GM12878 (cell line): ENCODE results near the gene HMG20B. TPM values are rescaled to one million over a fixed set of nuclear protein-coding genes. Genes with fewer than 3 reads are reported as not detected.

Source experiments
- CBX5 ChIP-seq: sonication (generic); IDR thresholded peaks from 2 replicates; pipeline ENCODE4 v1.6.1; 2016; ENCODE audit warnings: low read depth, moderate library complexity, mild to moderate bottlenecking, inconsistent platforms
- CEBPB ChIP-seq, 2 experiments: fragments of 150-350 bp in 1 of 2; IDR thresholded peaks; 2 replicates each; pipeline ENCODE4 v1.6.1; 2012 to 2014; ENCODE audit warnings: low read depth in 2 of 2, low read length in 2 of 2, borderline replicate concordance in 1 of 2, inconsistent platforms in 1 of 2
- CHD2 ChIP-seq: IDR thresholded peaks from 2 replicates; pipeline ENCODE4 v1.6.1; 2011; ENCODE audit warnings: low read depth, low read length, improper control_type of control experiment, borderline replicate concordance
- CREB1 ChIP-seq: IDR thresholded peaks from 2 replicates; pipeline ENCODE4 v1.6.1; 2012; ENCODE audit warnings: low read depth, mild to moderate bottlenecking, inconsistent platforms
- ESRRA ChIP-seq: IDR thresholded peaks from 2 replicates; pipeline ENCODE4 v1.6.1; 2012; ENCODE audit warnings: mild to moderate bottlenecking, low read length, improper control_type of control experiment
- FOXM1 ChIP-seq: IDR thresholded peaks from 2 replicates; pipeline ENCODE4 v1.6.1; 2012; ENCODE audit warnings: low read depth, mild to moderate bottlenecking, inconsistent platforms, low read length, moderate library complexity
- GATAD2B ChIP-seq: fragments of 450-650 bp; conservative IDR thresholded peaks from 2 replicates; pipeline ENCODE4 v1.6.1; 2017; ENCODE audit warnings: low read depth, mild to moderate bottlenecking, moderate library complexity
- HCFC1 ChIP-seq: fragments of 150-350 bp; IDR thresholded peaks from 2 replicates; pipeline ENCODE4 v1.6.1; 2014; ENCODE audit warnings: low read length
- HDAC2 ChIP-seq: fragments of 200-600 bp; sonication (generic); IDR thresholded peaks from 2 replicates; pipeline ENCODE4 v1.6.1; 2017
- HDGF ChIP-seq: fragments of 450-650 bp; IDR thresholded peaks from 2 replicates; pipeline ENCODE4 v1.6.1; 2016; ENCODE audit warnings: antibody characterized with exemption
- MXI1 ChIP-seq: fragments of 150-350 bp; IDR thresholded peaks from 2 replicates; pipeline ENCODE4 v1.6.1; 2011; ENCODE audit warnings: low read depth, mild to moderate bottlenecking, inconsistent platforms, low read length, improper control_type of control experiment
- NFIC ChIP-seq: IDR thresholded peaks from 2 replicates; pipeline ENCODE4 v1.6.1; 2012; ENCODE audit warnings: low read depth, mild to moderate bottlenecking, inconsistent platforms, low read length, moderate library complexity
- PAX8 ChIP-seq: fragments of 450-650 bp; IDR thresholded peaks from 2 replicates; pipeline ENCODE4 v1.6.1; 2017; ENCODE audit warnings: mild to moderate bottlenecking, moderate library complexity
- PML ChIP-seq: IDR thresholded peaks from 2 replicates; pipeline ENCODE4 v1.6.1; 2012; ENCODE audit warnings: low read length, inconsistent platforms
- RAD21 ChIP-seq: IDR thresholded peaks from 2 replicates; pipeline ENCODE4 v1.6.1; 2011; ENCODE audit warnings: mild to moderate bottlenecking, low read depth, low read length, moderate library complexity; ENCODE audit not compliant: insufficient read depth
- RBBP5 ChIP-seq: fragments of 200-600 bp; sonication (generic); conservative IDR thresholded peaks from 2 replicates; pipeline ENCODE4 v1.6.1; 2016
- SP1 ChIP-seq: IDR thresholded peaks from one replicate; pipeline ENCODE4 v1.6.1; 2011; ENCODE audit warnings: low read depth, low read length
- SUZ12 ChIP-seq: fragments of 200-600 bp; sonication (generic); IDR thresholded peaks from one replicate; pipeline ENCODE4 v1.6.1; 2018; ENCODE audit warnings: antibody characterized with exemption, mild to moderate bottlenecking; ENCODE audit not compliant: unreplicated experiment
- TAF1 ChIP-seq: IDR thresholded peaks from 2 replicates; pipeline ENCODE4 v1.6.1; 2011; ENCODE audit warnings: mild to moderate bottlenecking, low read depth, low read length, borderline replicate concordance
- TBL1XR1 ChIP-seq: IDR thresholded peaks from 2 replicates; pipeline ENCODE4 v1.6.1; 2012; ENCODE audit warnings: low read depth, low read length, improper control_type of control experiment
- YY1 ChIP-seq: IDR thresholded peaks from 2 replicates; pipeline ENCODE4 v1.6.1; 2011; ENCODE audit warnings: low read depth, mild to moderate bottlenecking, low read length
- ZNF217 ChIP-seq: fragments of 450-650 bp; IDR thresholded peaks from 2 replicates; pipeline ENCODE4 v1.6.1; 2017; ENCODE audit warnings: antibody characterized with exemption, mild to moderate bottlenecking
- ZNF274 ChIP-seq: IDR thresholded peaks from one replicate; pipeline ENCODE4 v1.8.0; 2011; ENCODE audit not compliant: insufficient read length, insufficient read depth
- ZNF622 ChIP-seq: fragments of 450-650 bp; IDR thresholded peaks from 2 replicates; pipeline ENCODE4 v1.6.1; 2017; ENCODE audit warnings: mild to moderate bottlenecking, inconsistent platforms
- ZSCAN29 ChIP-seq: fragments of 450-650 bp; IDR thresholded peaks from 2 replicates; pipeline ENCODE4 v1.6.1; 2017; ENCODE audit warnings: mild to moderate bottlenecking, moderate library complexity
- ZZZ3 ChIP-seq: IDR thresholded peaks from 2 replicates; pipeline ENCODE4 v1.6.1; 2011; ENCODE audit warnings: low read depth; ENCODE audit not compliant: control insufficient read depth, insufficient read length
- polyA plus RNA-seq, 11 experiments: library from polyadenylated mRNA; depleted of rRNA in 4 of 11; unstranded in 6 of 11; stranded (reverse) in 5 of 11; fragments of >200 nt; fragmentation: Nextera tagmentation in 4 of 11; fragmentation: Illumina TruSeq in 1 of 11; extraction: Ambion mirVana in 4 of 11; extraction: Trizol in 1 of 11; gene quantifications; 1 replicate in 1 of 11; 2 replicates in 10 of 11; pipeline versions ENCODE4 v1.2.1 to v1.2.3, GENCODE V29; 2011 to 2016; ENCODE audit warnings: inconsistent platforms in 2 of 11, missing spikeins in 2 of 11, low read depth in 1 of 11
- total RNA-seq, 4 experiments: library from RNA; depleted of rRNA in 3 of 4; stranded (reverse); fragments of >200 nt in 3 of 4; fragmentation: Illumina TruSeq in 1 of 4; extraction: Trizol in 1 of 4; gene quantifications; 2 replicates each; pipeline versions ENCODE4 v1.2.1 to v1.2.3, GENCODE V29; 2013 to 2021
- TF ChIP-seq, protein P1 (sequence below): fragments of 450-650 bp; IDR thresholded peaks from 2 replicates; pipeline ENCODE4 v1.6.1; 2016; ENCODE audit warnings: mild to moderate bottlenecking, moderate library complexity, borderline replicate concordance
- TF ChIP-seq, protein P2 (sequence below): fragments of 450-650 bp; IDR thresholded peaks from 2 replicates; pipeline ENCODE4 v1.6.1; 2014; ENCODE audit warnings: mild to moderate bottlenecking

Gene HMG20B
- total and polyA plus RNA-seq, 10 of the 15 experiments (the other 5 are each of a cell fraction or from before 2014, with no cell fraction given): 0.37 to 92.7 (median 47.0) TPM

DNA sequence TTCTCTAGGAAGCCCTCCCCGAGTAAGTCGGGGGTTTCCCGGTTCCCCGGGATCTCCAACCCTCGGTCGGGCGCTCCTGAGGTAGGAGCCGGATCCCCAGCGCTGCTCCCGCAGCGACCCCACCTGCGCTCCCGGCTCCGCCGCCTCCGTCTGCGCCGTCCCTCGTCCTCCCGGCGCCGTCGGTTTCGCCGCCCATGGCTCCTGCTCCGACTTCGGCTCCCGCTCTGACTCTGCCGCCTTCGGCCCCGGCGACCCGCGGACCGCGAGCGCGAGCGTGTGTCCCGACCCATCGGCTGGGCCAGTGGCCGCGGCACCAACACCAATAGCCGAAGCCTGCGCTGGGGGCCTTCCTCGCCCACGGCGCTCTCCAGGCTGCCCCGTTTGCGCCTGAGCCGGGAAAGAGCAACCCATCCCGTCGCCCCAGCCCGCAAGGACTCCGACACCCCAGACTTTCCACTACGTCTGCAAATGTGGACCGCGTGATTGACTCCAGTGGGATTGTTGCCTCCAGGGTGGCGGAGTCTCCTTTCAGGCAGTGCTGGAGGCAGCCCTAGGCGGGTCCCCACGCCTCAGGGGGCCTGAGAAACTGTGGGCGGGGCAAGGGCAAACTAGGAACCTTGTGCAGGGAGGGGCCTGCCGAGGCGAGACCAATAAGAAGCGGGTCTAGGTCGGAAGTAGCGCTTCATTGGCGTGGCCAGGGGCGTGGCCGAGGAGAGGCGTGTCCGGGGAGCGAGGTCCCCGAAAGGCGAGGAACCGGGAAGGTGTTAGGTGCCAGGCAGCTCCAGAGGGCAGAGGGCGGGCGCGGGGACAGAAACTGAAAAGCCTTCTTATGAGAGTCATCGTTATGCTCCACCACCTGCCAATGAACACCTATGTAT is 54.0 kb downstream of the HMG20B start, which contains the start of gene CACTIN (continued):
- peak; percentile 13 for TF ChIP-seq MXI1
- peak; percentile 54; the same call in 1 of the 2 replicates for TF ChIP-seq TAF1
- TF ChIP-seq HCFC1: peak; percentile 87
- no peak for TF ChIP-seq ZNF217
- peak; percentile 85 for TF ChIP-seq SP1
- no peak for TF ChIP-seq CBX5
- TF ChIP-seq CHD2: peak; percentile 44; the same call in 1 of the 2 replicates
- TF ChIP-seq GATAD2B: peak; percentile 32; the same call in 1 of the 2 replicates
- peak; percentile 96 for TF ChIP-seq HDGF
- peak; percentile 80 for TF ChIP-seq YY1
- no peak for TF ChIP-seq CEBPB (IDR thresholded peaks at IDR 0.05; ENCODE audit: borderline replicate concordance in 1 of 2, low read depth in 2 of 2, low read length in 2 of 2)
- no peak for TF ChIP-seq SUZ12
- no peak for TF ChIP-seq NFIC
- no peak for TF ChIP-seq FOXM1
- 0 out of 2 replicates have a peak, but pooled peaks have one; percentile 21 for TF ChIP-seq ESRRA
- TF ChIP-seq, protein P1, sequence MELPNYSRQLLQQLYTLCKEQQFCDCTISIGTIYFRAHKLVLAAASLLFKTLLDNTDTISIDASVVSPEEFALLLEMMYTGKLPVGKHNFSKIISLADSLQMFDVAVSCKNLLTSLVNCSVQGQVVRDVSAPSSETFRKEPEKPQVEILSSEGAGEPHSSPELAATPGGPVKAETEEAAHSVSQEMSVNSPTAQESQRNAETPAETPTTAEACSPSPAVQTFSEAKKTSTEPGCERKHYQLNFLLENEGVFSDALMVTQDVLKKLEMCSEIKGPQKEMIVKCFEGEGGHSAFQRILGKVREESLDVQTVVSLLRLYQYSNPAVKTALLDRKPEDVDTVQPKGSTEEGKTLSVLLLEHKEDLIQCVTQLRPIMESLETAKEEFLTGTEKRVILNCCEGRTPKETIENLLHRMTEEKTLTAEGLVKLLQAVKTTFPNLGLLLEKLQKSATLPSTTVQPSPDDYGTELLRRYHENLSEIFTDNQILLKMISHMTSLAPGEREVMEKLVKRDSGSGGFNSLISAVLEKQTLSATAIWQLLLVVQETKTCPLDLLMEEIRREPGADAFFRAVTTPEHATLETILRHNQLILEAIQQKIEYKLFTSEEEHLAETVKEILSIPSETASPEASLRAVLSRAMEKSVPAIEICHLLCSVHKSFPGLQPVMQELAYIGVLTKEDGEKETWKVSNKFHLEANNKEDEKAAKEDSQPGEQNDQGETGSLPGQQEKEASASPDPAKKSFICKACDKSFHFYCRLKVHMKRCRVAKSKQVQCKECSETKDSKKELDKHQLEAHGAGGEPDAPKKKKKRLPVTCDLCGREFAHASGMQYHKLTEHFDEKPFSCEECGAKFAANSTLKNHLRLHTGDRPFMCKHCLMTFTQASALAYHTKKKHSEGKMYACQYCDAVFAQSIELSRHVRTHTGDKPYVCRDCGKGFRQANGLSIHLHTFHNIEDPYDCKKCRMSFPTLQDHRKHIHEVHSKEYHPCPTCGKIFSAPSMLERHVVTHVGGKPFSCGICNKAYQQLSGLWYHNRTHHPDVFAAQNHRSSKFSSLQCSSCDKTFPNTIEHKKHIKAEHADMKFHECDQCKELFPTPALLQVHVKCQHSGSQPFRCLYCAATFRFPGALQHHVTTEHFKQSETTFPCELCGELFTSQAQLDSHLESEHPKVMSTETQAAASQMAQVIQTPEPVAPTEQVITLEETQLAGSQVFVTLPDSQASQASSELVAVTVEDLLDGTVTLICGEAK: peak; percentile 67; the same call in 1 of the 2 replicates
- 0 out of 2 replicates have a peak, but pooled peaks have one; percentile 11 for TF ChIP-seq ZSCAN29
- no peak for TF ChIP-seq RAD21
- peak; percentile 67; the same call in 1 of the 2 replicates for TF ChIP-seq CREB1
- TF ChIP-seq, protein P2, sequence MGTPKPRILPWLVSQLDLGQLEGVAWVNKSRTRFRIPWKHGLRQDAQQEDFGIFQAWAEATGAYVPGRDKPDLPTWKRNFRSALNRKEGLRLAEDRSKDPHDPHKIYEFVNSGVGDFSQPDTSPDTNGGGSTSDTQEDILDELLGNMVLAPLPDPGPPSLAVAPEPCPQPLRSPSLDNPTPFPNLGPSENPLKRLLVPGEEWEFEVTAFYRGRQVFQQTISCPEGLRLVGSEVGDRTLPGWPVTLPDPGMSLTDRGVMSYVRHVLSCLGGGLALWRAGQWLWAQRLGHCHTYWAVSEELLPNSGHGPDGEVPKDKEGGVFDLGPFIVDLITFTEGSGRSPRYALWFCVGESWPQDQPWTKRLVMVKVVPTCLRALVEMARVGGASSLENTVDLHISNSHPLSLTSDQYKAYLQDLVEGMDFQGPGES: peak; percentile 9
- no peak for TF ChIP-seq ZNF622
- TF ChIP-seq HDAC2: no peak
- no peak for TF ChIP-seq ZZZ3
- TF ChIP-seq ZNF274: no peak
- TF ChIP-seq PML: peak; percentile 67; the same call in 1 of the 2 replicates
- TF ChIP-seq RBBP5: no peak
- TF ChIP-seq PAX8: no peak
- TF ChIP-seq TBL1XR1: no peak
